Glutamatergic neuron (in vitro differentiated cells): ENCODE measurements around the gene STRA8. TPM values are rescaled to one million over a fixed set of nuclear protein-coding genes. Genes with fewer than 3 reads are reported as not detected.

Experiments
- DNase-seq: peaks from one replicate; pipeline ENCODE4 v3.0.0; 2022
- H3K27ac Mint-ChIP-seq: one replicate; pipeline ENCODE4 v1.8.0; 2020; ENCODE audit warnings: mild to moderate bottlenecking, mixed read lengths, inconsistent platforms; ENCODE audit not compliant: unreplicated experiment
- H3K27me3 Mint-ChIP-seq: one replicate; pipeline ENCODE4 v1.8.0; 2020; ENCODE audit warnings: mild to moderate bottlenecking, moderate library complexity, mixed read lengths, inconsistent platforms; ENCODE audit not compliant: unreplicated experiment
- H3K36me3 Mint-ChIP-seq: one replicate; pipeline ENCODE4 v1.8.0; 2020; ENCODE audit warnings: mild to moderate bottlenecking, mixed read lengths, inconsistent platforms; ENCODE audit not compliant: unreplicated experiment
- H3K4me1 Mint-ChIP-seq: one replicate; pipeline ENCODE4 v1.8.0; 2020; ENCODE audit warnings: mild to moderate bottlenecking, low read depth, mixed read lengths, inconsistent platforms; ENCODE audit not compliant: unreplicated experiment
- H3K4me3 Mint-ChIP-seq: one replicate; pipeline ENCODE4 v1.8.0; 2020; ENCODE audit warnings: mild to moderate bottlenecking, mixed read lengths, inconsistent platforms; ENCODE audit not compliant: unreplicated experiment
- H3K9me3 Mint-ChIP-seq: one replicate; pipeline ENCODE4 v1.8.0; 2020; ENCODE audit warnings: mild to moderate bottlenecking, moderate library complexity, mixed read lengths, inconsistent platforms; ENCODE audit not compliant: unreplicated experiment
- CTCF ChIP-seq: fragments of 200-600 bp; sonication (generic); IDR thresholded peaks from one replicate; pipeline ENCODE4 v1.5.0; 2021; ENCODE audit not compliant: partially characterized antibody, unreplicated experiment
- total RNA-seq: library from RNA; stranded (reverse); fragmentation: NEBNext Ultra II Directional; extraction: Animal tissue kit (Norgen Biotek cat#: 25700); gene quantifications from one replicate; pipeline ENCODE4 v1.2.1, GENCODE V29; 2021; ENCODE audit not compliant: unreplicated experiment

The STRA8 gene
- total RNA-seq, 1 donor from 2014 or later = not detected

DNA sequence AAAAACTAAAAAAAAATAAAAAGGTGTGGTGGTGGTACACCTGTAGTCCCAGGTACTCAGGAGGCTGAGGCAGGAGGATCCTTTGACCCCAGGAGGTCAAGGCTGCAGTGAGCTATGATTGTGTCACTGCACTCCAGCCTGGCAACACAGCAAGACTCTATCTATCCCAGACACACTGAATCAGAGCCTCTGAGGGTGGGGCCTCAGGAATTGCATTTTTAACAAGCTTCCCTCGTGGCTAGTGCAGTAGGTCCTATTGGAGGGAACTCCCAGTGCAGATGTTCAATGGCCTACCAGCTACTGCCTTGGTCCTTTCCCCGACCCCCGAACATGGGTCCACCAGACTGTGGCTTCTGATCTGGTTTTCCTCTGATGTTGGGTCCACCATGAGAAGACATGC lies 14.9 kb downstream of the STRA8 start:
- H3K9me3 Mint-ChIP-seq = no peaks in the 10 kb centered on the region
- no peak overlapping the region for H3K27ac Mint-ChIP-seq
- peaks cover 4% of the 10 kb centered on the region for H3K36me3 Mint-ChIP-seq
- no peak for TF ChIP-seq CTCF
- H3K4me3 Mint-ChIP-seq = no peak overlapping the region
- no peaks in the 10 kb centered on the region for H3K27me3 Mint-ChIP-seq
- H3K4me1 Mint-ChIP-seq = no peaks in the 10 kb centered on the region
- DNase-seq = no peak

- no peak for DNase-seq
These were observed 18.1 kb downstream of the STRA8 start for GRCh38 chr7:135251496-135252391.

GRCh38 chr7:135253851-135254771 lies 20.5 kb downstream of the STRA8 start:
- H3K36me3 Mint-ChIP-seq = no peaks in the 10 kb centered on the region
- TF ChIP-seq CTCF = no peak
- no peaks in the 10 kb centered on the region for H3K9me3 Mint-ChIP-seq
- no peak for DNase-seq
- H3K4me1 Mint-ChIP-seq = no peaks in the 10 kb centered on the region
- no peak overlapping the region for H3K4me3 Mint-ChIP-seq
- H3K27me3 Mint-ChIP-seq = peaks cover 3% of the 10 kb centered on the region
- H3K27ac Mint-ChIP-seq = no peak overlapping the region

More at GRCh38 chr7:135251496-135252391, 18.1 kb downstream of the STRA8 start:
- H3K4me1 Mint-ChIP-seq = no peaks in the 10 kb centered on the region
- H3K9me3 Mint-ChIP-seq = no peaks in the 10 kb centered on the region
- H3K36me3 Mint-ChIP-seq = peaks cover 4% of the 10 kb centered on the region
- no peak for TF ChIP-seq CTCF
- H3K27ac Mint-ChIP-seq = no peak overlapping the region
- H3K27me3 Mint-ChIP-seq = peaks cover 3% of the 10 kb centered on the region
- H3K4me3 Mint-ChIP-seq = no peak overlapping the region

DNA sequence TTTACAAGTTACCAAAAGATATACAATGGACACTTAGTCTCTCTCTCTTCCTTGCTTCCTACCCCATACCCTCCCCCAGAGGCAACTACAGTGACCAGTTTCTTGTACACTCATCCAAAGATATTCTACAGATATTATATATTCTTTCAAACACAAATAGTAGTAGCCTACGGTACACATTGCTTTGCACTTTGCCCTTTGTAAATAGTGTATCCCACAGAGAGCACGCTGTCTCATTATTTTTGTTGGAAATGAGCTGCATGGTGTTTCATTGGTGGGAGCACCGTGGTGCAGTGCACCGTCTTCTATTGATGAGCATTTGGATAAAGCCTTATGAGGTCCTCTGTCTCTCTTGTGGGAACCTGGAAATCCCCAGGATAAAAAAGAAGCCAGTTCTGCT lies 24.2 kb downstream of the STRA8 start:
- H3K27ac Mint-ChIP-seq = no peak overlapping the region
- TF ChIP-seq CTCF = no peak
- H3K27me3 Mint-ChIP-seq = peaks cover 3% of the 10 kb centered on the region
- no peak overlapping the region for H3K4me3 Mint-ChIP-seq
- peaks cover 2% of the 10 kb centered on the region for H3K4me1 Mint-ChIP-seq
- peaks cover 3% of the 10 kb centered on the region for H3K36me3 Mint-ChIP-seq
- H3K9me3 Mint-ChIP-seq = no peaks in the 10 kb centered on the region
- no peak for DNase-seq
